ENCODE data around the gene MRPS7.
A peak's percentile ranks its signal among the peaks of the same experiment; 100 is the strongest.
"Not testable (repeated sequence)": the region's sequence is repeated elsewhere in the genome, so short reads cannot be mapped to it uniquely, and the experiment has no call there.

MRPS7 gene

GRCh38 chr17:75271955-75272847 is 10.5 kb downstream of the MRPS7 start:
- DNase-seq: no peak

GRCh38 chr17:75272848-75273184 is 11.1 kb downstream of the MRPS7 start:
- DNase-seq: no peak

GRCh38 chr17:75273977-75274708 is 12.5 kb downstream of the MRPS7 start:
- no peak for DNase-seq

- no peak for DNase-seq
These were observed 16.0 kb downstream of the MRPS7 start for GRCh38 chr17:75277664-75278071.

- DNase-seq: not testable (repeated sequence)
These were observed 18.5 kb downstream of the MRPS7 start for GRCh38 chr17:75280189-75280588.

GRCh38 chr17:75285123-75285522 is 23.4 kb downstream of the MRPS7 start:
- DNase-seq: no peak

- DNase-seq: no peak
These were observed 25.5 kb downstream of the MRPS7 start for GRCh38 chr17:75287221-75287620.

GRCh38 chr17:75288359-75288758 is 26.7 kb downstream of the MRPS7 start:
- no peak for DNase-seq

- DNase-seq: no peak
These were observed 27.1 kb downstream of the MRPS7 start for GRCh38 chr17:75288770-75289114.

GRCh38 chr17:75289115-75289831 is 27.6 kb downstream of the MRPS7 start, which contains the start of gene SLC25A19:
Gene SLC25A19, minus strand, starts transcription at chr17:75289433. Its CDS starts 2,669 bp downstream, at chr17:75286764.
- peak; percentile 98 to 99 for DNase-seq

- no peak for DNase-seq
These were observed 28.2 kb downstream of the MRPS7 start for GRCh38 chr17:75289832-75290337.

GRCh38 chr17:75292810-75293448 is 31.2 kb downstream of the MRPS7 start:
- DNase-seq: not testable (repeated sequence)

- DNase-seq: no peak
These were observed 33.8 kb downstream of the MRPS7 start for GRCh38 chr17:75295201-75296158.

GRCh38 chr17:75300280-75300679 is 38.6 kb downstream of the MRPS7 start:
- no peak for DNase-seq

GRCh38 chr17:75301049-75301448 is 39.4 kb downstream of the MRPS7 start:
- DNase-seq: no peak

- DNase-seq: no peak
These were observed 40.0 kb downstream of the MRPS7 start for GRCh38 chr17:75301502-75302206.

- no peak for DNase-seq
These were observed 46.5 kb downstream of the MRPS7 start for GRCh38 chr17:75307957-75308731.

- no peak for DNase-seq
These were observed 47.3 kb downstream of the MRPS7 start for GRCh38 chr17:75308732-75309629.

Data from NCI-H1930 (cell line).